HepG2 (cell line): Measurements from ENCODE around the gene DDIT4. TPM values are rescaled to one million over a fixed set of nuclear protein-coding genes. Genes with fewer than 3 reads are reported as not detected.

Experiments used
- HMG20B ChIP-seq: conservative IDR thresholded peaks from 2 replicates; pipeline ENCODE4 v1.6.1; 2016; ENCODE audit warnings: missing genetic modification reagents, missing compliant biosample characterization
- MAFK ChIP-seq, 2 experiments: IDR thresholded peaks in 1 of 2; conservative IDR thresholded peaks in 1 of 2; 2 replicates each; pipeline ENCODE4 v1.6.1; 2011; ENCODE audit warnings: improper control_type of control experiment in 2 of 2, low read length in 2 of 2
- ONECUT2 ChIP-seq: sonication (generic); formaldehyde crosslinking; IDR thresholded peaks from 2 replicates; pipeline ENCODE4 v1.4.0; 2020; ENCODE audit warnings: missing genetic modification reagents
- PHF20 ChIP-seq: sonication (generic); formaldehyde crosslinking; IDR thresholded peaks from 2 replicates; pipeline ENCODE4 v1.5.0; 2020; ENCODE audit warnings: mild to moderate bottlenecking, missing genetic modification reagents
- REXO4 ChIP-seq: sonication (generic); formaldehyde crosslinking; IDR thresholded peaks from 2 replicates; pipeline ENCODE4 v1.8.0; 2022; ENCODE audit warnings: missing genetic modification reagents, mild to moderate bottlenecking, borderline replicate concordance
- SOX13 ChIP-seq, 3 experiments: fragments of 450-650 bp in 1 of 3; sonication (generic) in 1 of 3; formaldehyde crosslinking in 1 of 3; IDR thresholded peaks in 2 of 3; conservative IDR thresholded peaks in 1 of 3; 2 replicates each; pipeline versions ENCODE4 v1.5.0 to v1.6.1; 2016 to 2020; ENCODE audit warnings: antibody characterized with exemption in 1 of 3, mild to moderate bottlenecking in 1 of 3, missing compliant biosample characterization in 1 of 3, missing genetic modification reagents in 1 of 3, moderate library complexity in 1 of 3
- SPEN ChIP-seq: sonication (generic); formaldehyde crosslinking; IDR thresholded peaks from 2 replicates; pipeline ENCODE4 v1.5.1; 2020; ENCODE audit warnings: low read depth, mild to moderate bottlenecking, missing genetic modification reagents
- ZBTB3 ChIP-seq: sonication (generic); formaldehyde crosslinking; IDR thresholded peaks from 2 replicates; pipeline ENCODE4 v1.4.0; 2020; ENCODE audit warnings: low read depth, mild to moderate bottlenecking, moderate library complexity, missing genetic modification reagents, borderline replicate concordance
- ZBTB7A ChIP-seq: sonication (generic); formaldehyde crosslinking; IDR thresholded peaks from 2 replicates; pipeline ENCODE4 v1.8.0; 2022; ENCODE audit warnings: mild to moderate bottlenecking, missing genetic modification reagents
- ZNF101 ChIP-seq: sonication (generic); formaldehyde crosslinking; IDR thresholded peaks from 2 replicates; pipeline ENCODE4 v1.4.0; 2020; ENCODE audit warnings: mild to moderate bottlenecking, low read depth, missing genetic modification reagents, borderline replicate concordance
- ZNF17 ChIP-seq: sonication (generic); formaldehyde crosslinking; IDR thresholded peaks from 2 replicates; pipeline ENCODE4 v1.5.0; 2020; ENCODE audit warnings: mild to moderate bottlenecking, missing genetic modification reagents
- ZNF205 ChIP-seq: IDR thresholded peaks from 2 replicates; pipeline ENCODE4 v1.6.1; 2018; ENCODE audit warnings: missing biosample characterization, missing genetic modification reagents
- ZNF678 ChIP-seq: sonication (generic); formaldehyde crosslinking; IDR thresholded peaks from 2 replicates; pipeline ENCODE4 v1.4.0; 2020; ENCODE audit warnings: mild to moderate bottlenecking, missing genetic modification reagents
- ZNF75D ChIP-seq: sonication (generic); formaldehyde crosslinking; IDR thresholded peaks from 2 replicates; pipeline ENCODE4 v1.8.1; 2023; ENCODE audit warnings: missing genetic modification reagents, mild to moderate bottlenecking, borderline replicate concordance
- ZSCAN21 ChIP-seq: sonication (generic); formaldehyde crosslinking; IDR thresholded peaks from 2 replicates; pipeline ENCODE4 v1.8.0; 2022; ENCODE audit warnings: mild to moderate bottlenecking, missing genetic modification reagents, moderate library complexity, borderline replicate concordance
- polyA plus RNA-seq, 8 experiments: library from polyadenylated mRNA; depleted of rRNA in 3 of 8; stranded (reverse) in 7 of 8; unstranded in 1 of 8; fragments of >200 nt; fragmentation: Illumina TruSeq in 4 of 8; extraction: Trizol in 4 of 8; gene quantifications; 2 replicates each; pipeline versions ENCODE4 v1.2.1 to v1.2.3, GENCODE V29; 2011 to 2016; ENCODE audit warnings: low read depth in 4 of 8, missing spikeins in 1 of 8, mixed read lengths in 1 of 8; ENCODE audit not compliant: insufficient read depth in 1 of 8
- total RNA-seq, 5 experiments: library from RNA; depleted of rRNA; stranded (reverse); fragments of >200 nt; fragmentation: Illumina TruSeq; extraction: Trizol; gene quantifications; 2 replicates each; pipeline ENCODE4 v1.2.3, GENCODE V29; 2016; ENCODE audit warnings: low read depth in 1 of 5
- TF ChIP-seq, protein P1 (sequence below): sonication (generic); formaldehyde crosslinking; IDR thresholded peaks from 2 replicates; pipeline ENCODE4 v1.8.0; 2022; ENCODE audit warnings: missing genetic modification reagents, low read depth, mild to moderate bottlenecking, borderline replicate concordance
- TF ChIP-seq, protein P2 (sequence below): sonication (generic); formaldehyde crosslinking; IDR thresholded peaks from 2 replicates; pipeline ENCODE4 v1.5.0; 2020; ENCODE audit warnings: missing genetic modification reagents
- TF ChIP-seq, protein P3 (sequence below): sonication (generic); formaldehyde crosslinking; IDR thresholded peaks from 2 replicates; pipeline ENCODE4 v1.4.0; 2020; ENCODE audit warnings: missing genetic modification reagents, borderline replicate concordance
- TF ChIP-seq, protein P4 (sequence below): sonication (generic); formaldehyde crosslinking; IDR thresholded peaks from 2 replicates; pipeline ENCODE4 v1.4.0; 2020; ENCODE audit warnings: missing genetic modification reagents, borderline replicate concordance

Gene DDIT4
- total and polyA plus RNA-seq, 2 of the 13 experiments (the other 11 are each of a cell fraction or from before 2014, with no cell fraction given), result 35.6 to 40.7 TPM

DNA sequence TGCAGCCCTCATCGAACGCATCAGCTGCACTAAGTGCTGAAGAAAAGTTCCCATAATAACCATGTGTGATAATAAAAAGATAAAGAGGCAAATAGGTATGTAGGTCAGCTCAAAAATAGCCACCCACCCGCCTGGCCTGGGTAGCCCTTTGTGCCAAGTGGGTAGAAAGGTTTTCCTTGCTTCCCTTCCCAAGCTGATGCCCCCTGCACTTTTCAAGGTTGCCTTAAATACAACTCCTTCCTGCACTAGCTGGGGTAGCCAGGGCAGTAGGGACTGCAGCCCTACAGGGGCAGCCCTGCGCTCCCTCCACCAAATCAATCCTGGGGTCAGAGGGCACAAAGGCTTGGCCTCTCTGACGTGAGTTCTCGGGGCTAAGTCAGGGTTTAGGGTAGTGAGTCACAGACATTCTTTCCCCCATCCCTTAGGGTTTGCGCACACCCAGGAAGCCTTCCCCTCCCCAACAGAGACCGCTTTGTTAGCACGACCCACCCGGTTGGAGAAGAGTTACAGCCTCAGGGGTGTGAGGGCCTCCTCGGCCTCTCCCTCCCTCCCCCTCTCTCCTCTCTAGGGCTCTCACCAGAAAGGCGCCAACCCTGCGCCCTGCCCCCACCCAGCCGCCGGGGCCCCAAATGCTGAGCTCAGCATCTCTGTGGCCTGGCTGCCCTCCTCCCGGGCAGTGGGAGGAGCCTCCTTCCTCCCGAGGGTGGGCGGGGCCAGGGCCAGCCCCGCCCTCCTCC, 13.3 kb upstream of the DDIT4 start (continued):
- TF ChIP-seq MAFK (conservative IDR thresholded peaks at IDR 0.05 in 1 of 2, IDR thresholded peaks at IDR 0.05 in 1 of 2; ENCODE audit: low read length in 2 of 2), result peak; percentile 100
- TF ChIP-seq, protein P1, sequence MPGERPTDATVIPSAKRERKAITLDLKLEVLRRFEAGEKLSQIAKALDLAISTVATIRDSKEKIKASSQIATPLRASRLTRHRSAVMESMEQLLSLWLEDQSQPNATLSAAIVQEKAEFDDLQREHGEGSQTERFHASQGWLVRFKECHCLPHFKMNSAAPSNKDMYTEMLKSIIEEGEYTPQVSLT (CRISPR knock-in tag), result no peak
- no peak for TF ChIP-seq ZNF75D (CRISPR knock-in tag)
- peak; percentile 32; the same call in 1 of the 2 replicates for TF ChIP-seq SOX13 (IDR thresholded peaks at IDR 0.05)
- TF ChIP-seq SOX13 (CRISPR knock-in tag; conservative IDR thresholded peaks at IDR 0.05 in 1 of 2, IDR thresholded peaks at IDR 0.05 in 1 of 2), result peak in 1 of 2 experiments; percentile 61; a peak in 2 of 4 replicates
- TF ChIP-seq REXO4 (CRISPR knock-in tag), result no peak
- peak; percentile 58; the same call in 1 of the 2 replicates for TF ChIP-seq ZNF205
- TF ChIP-seq, protein P2, sequence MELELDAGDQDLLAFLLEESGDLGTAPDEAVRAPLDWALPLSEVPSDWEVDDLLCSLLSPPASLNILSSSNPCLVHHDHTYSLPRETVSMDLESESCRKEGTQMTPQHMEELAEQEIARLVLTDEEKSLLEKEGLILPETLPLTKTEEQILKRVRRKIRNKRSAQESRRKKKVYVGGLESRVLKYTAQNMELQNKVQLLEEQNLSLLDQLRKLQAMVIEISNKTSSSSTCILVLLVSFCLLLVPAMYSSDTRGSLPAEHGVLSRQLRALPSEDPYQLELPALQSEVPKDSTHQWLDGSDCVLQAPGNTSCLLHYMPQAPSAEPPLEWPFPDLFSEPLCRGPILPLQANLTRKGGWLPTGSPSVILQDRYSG (CRISPR knock-in tag), result no peak
- TF ChIP-seq ZNF678 (CRISPR knock-in tag), result 0 out of 2 replicates have a peak, but pooled peaks have one; percentile 51
- TF ChIP-seq ZBTB3 (CRISPR knock-in tag), result 0 out of 2 replicates have a peak, but pooled peaks have one; percentile 14
- no peak for TF ChIP-seq ZNF101 (CRISPR knock-in tag)
- TF ChIP-seq, protein P3, sequence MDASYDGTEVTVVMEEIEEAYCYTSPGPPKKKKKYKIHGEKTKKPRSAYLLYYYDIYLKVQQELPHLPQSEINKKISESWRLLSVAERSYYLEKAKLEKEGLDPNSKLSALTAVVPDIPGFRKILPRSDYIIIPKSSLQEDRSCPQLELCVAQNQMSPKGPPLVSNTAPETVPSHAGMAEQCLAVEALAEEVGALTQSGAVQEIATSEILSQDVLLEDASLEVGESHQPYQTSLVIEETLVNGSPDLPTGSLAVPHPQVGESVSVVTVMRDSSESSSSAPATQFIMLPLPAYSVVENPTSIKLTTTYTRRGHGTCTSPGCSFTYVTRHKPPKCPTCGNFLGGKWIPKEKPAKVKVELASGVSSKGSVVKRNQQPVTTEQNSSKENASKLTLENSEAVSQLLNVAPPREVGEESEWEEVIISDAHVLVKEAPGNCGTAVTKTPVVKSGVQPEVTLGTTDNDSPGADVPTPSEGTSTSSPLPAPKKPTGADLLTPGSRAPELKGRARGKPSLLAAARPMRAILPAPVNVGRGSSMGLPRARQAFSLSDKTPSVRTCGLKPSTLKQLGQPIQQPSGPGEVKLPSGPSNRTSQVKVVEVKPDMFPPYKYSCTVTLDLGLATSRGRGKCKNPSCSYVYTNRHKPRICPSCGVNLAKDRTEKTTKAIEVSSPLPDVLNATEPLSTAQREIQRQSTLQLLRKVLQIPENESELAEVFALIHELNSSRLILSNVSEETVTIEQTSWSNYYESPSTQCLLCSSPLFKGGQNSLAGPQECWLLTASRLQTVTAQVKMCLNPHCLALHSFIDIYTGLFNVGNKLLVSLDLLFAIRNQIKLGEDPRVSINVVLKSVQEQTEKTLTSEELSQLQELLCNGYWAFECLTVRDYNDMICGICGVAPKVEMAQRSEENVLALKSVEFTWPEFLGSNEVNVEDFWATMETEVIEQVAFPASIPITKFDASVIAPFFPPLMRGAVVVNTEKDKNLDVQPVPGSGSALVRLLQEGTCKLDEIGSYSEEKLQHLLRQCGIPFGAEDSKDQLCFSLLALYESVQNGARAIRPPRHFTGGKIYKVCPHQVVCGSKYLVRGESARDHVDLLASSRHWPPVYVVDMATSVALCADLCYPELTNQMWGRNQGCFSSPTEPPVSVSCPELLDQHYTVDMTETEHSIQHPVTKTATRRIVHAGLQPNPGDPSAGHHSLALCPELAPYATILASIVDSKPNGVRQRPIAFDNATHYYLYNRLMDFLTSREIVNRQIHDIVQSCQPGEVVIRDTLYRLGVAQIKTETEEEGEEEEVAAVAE (CRISPR knock-in tag), result peak; percentile 34; the same call in 1 of the 2 replicates
- 0 out of 2 replicates have a peak, but pooled peaks have one; percentile 44 for TF ChIP-seq PHF20 (CRISPR knock-in tag)
- TF ChIP-seq HMG20B, result no peak
- peak; percentile 27 for TF ChIP-seq SPEN (CRISPR knock-in tag)
- 0 out of 2 replicates have a peak, but pooled peaks have one; percentile 10 for TF ChIP-seq ZBTB7A (CRISPR knock-in tag)
- TF ChIP-seq ZSCAN21 (CRISPR knock-in tag), result no peak; the same call in 1 of the 2 replicates
- no peak for TF ChIP-seq ZNF17
- TF ChIP-seq, protein P4, sequence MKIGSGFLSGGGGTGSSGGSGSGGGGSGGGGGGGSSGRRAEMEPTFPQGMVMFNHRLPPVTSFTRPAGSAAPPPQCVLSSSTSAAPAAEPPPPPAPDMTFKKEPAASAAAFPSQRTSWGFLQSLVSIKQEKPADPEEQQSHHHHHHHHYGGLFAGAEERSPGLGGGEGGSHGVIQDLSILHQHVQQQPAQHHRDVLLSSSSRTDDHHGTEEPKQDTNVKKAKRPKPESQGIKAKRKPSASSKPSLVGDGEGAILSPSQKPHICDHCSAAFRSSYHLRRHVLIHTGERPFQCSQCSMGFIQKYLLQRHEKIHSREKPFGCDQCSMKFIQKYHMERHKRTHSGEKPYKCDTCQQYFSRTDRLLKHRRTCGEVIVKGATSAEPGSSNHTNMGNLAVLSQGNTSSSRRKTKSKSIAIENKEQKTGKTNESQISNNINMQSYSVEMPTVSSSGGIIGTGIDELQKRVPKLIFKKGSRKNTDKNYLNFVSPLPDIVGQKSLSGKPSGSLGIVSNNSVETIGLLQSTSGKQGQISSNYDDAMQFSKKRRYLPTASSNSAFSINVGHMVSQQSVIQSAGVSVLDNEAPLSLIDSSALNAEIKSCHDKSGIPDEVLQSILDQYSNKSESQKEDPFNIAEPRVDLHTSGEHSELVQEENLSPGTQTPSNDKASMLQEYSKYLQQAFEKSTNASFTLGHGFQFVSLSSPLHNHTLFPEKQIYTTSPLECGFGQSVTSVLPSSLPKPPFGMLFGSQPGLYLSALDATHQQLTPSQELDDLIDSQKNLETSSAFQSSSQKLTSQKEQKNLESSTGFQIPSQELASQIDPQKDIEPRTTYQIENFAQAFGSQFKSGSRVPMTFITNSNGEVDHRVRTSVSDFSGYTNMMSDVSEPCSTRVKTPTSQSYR (CRISPR knock-in tag), result peak; percentile 95
- no peak for TF ChIP-seq ONECUT2 (CRISPR knock-in tag)
